Measurements from ENCODE around the gene GABRG3.

DNA sequence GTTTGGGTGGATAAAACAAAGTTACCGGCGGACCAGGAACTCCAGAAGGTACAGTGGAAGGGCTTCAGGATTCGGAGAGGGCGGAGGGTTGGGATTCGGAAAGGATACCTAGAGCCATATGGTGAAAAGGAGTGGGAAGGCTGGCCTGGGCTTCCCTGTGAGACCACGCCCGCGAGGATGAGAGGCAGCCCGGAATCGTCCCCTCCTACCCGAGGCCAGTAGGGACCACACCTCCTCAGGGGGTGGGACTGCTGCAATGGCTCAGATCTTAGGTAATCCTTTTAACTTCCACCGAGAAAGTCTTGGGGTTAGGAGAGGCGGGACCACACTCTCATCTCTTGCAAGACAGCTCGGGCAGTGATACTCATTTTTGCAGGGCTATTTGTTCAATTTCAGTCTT is 616.8 kb downstream of the GABRG3 start:
- TF ChIP-seq RAD21 (IDR thresholded peaks at IDR 0.05) (no peak), GABPA (IDR thresholded peaks at IDR 0.05 in 1 of 2, conservative IDR thresholded peaks at IDR 0.05 in 1 of 2) (no peak), RXRA (IDR thresholded peaks at IDR 0.05) (no peak), YY1 (IDR thresholded peaks at IDR 0.05) (no peak), FOXA1 (IDR thresholded peaks at IDR 0.05) (no peak), TAF1 (conservative IDR thresholded peaks at IDR 0.05) (no peak), JUND (IDR thresholded peaks at IDR 0.05) (no peak), FOXA2 (IDR thresholded peaks at IDR 0.05) (no peak)
- TF ChIP-seq, protein P1, sequence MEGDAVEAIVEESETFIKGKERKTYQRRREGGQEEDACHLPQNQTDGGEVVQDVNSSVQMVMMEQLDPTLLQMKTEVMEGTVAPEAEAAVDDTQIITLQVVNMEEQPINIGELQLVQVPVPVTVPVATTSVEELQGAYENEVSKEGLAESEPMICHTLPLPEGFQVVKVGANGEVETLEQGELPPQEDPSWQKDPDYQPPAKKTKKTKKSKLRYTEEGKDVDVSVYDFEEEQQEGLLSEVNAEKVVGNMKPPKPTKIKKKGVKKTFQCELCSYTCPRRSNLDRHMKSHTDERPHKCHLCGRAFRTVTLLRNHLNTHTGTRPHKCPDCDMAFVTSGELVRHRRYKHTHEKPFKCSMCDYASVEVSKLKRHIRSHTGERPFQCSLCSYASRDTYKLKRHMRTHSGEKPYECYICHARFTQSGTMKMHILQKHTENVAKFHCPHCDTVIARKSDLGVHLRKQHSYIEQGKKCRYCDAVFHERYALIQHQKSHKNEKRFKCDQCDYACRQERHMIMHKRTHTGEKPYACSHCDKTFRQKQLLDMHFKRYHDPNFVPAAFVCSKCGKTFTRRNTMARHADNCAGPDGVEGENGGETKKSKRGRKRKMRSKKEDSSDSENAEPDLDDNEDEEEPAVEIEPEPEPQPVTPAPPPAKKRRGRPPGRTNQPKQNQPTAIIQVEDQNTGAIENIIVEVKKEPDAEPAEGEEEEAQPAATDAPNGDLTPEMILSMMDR (IDR thresholded peaks at IDR 0.05; ENCODE audit: low read depth, low read length, missing input control), result no peak
- TF ChIP-seq, protein P2, sequence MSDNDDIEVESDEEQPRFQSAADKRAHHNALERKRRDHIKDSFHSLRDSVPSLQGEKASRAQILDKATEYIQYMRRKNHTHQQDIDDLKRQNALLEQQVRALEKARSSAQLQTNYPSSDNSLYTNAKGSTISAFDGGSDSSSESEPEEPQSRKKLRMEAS (IDR thresholded peaks at IDR 0.05), result no peak
- TF ChIP-seq, protein P3, sequence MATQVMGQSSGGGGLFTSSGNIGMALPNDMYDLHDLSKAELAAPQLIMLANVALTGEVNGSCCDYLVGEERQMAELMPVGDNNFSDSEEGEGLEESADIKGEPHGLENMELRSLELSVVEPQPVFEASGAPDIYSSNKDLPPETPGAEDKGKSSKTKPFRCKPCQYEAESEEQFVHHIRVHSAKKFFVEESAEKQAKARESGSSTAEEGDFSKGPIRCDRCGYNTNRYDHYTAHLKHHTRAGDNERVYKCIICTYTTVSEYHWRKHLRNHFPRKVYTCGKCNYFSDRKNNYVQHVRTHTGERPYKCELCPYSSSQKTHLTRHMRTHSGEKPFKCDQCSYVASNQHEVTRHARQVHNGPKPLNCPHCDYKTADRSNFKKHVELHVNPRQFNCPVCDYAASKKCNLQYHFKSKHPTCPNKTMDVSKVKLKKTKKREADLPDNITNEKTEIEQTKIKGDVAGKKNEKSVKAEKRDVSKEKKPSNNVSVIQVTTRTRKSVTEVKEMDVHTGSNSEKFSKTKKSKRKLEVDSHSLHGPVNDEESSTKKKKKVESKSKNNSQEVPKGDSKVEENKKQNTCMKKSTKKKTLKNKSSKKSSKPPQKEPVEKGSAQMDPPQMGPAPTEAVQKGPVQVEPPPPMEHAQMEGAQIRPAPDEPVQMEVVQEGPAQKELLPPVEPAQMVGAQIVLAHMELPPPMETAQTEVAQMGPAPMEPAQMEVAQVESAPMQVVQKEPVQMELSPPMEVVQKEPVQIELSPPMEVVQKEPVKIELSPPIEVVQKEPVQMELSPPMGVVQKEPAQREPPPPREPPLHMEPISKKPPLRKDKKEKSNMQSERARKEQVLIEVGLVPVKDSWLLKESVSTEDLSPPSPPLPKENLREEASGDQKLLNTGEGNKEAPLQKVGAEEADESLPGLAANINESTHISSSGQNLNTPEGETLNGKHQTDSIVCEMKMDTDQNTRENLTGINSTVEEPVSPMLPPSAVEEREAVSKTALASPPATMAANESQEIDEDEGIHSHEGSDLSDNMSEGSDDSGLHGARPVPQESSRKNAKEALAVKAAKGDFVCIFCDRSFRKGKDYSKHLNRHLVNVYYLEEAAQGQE (IDR thresholded peaks at IDR 0.05), result no peak
- TF ChIP-seq, protein P4, sequence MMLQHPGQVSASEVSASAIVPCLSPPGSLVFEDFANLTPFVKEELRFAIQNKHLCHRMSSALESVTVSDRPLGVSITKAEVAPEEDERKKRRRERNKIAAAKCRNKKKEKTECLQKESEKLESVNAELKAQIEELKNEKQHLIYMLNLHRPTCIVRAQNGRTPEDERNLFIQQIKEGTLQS (IDR thresholded peaks at IDR 0.05), result no peak
- TF ChIP-seq, protein P5, sequence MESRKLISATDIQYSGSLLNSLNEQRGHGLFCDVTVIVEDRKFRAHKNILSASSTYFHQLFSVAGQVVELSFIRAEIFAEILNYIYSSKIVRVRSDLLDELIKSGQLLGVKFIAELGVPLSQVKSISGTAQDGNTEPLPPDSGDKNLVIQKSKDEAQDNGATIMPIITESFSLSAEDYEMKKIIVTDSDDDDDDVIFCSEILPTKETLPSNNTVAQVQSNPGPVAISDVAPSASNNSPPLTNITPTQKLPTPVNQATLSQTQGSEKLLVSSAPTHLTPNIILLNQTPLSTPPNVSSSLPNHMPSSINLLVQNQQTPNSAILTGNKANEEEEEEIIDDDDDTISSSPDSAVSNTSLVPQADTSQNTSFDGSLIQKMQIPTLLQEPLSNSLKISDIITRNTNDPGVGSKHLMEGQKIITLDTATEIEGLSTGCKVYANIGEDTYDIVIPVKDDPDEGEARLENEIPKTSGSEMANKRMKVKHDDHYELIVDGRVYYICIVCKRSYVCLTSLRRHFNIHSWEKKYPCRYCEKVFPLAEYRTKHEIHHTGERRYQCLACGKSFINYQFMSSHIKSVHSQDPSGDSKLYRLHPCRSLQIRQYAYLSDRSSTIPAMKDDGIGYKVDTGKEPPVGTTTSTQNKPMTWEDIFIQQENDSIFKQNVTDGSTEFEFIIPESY (IDR thresholded peaks at IDR 0.05), result no peak

All from liver (tissue), 3 donors.